HepG2 (cell line): Measurements from ENCODE around the gene MAP2K3. TPM values are rescaled to one million over a fixed set of nuclear protein-coding genes. Genes with fewer than 3 reads are reported as not detected.

Source experiments
- ARNT2 ChIP-seq: sonication (generic); formaldehyde crosslinking; IDR thresholded peaks from 2 replicates; pipeline ENCODE4 v1.8.0; 2022; ENCODE audit warnings: mild to moderate bottlenecking, low read depth, missing genetic modification reagents, moderate library complexity
- CBX2 ChIP-seq, 2 experiments: fragments of 200-600 bp in 1 of 2; sonication (generic); formaldehyde crosslinking in 1 of 2; IDR thresholded peaks; 2 replicates each; pipeline versions ENCODE4 v1.7.0 to v1.8.1; 2018 to 2022; ENCODE audit warnings: low read depth in 2 of 2, low read length in 1 of 2, mild to moderate bottlenecking in 1 of 2, missing genetic modification reagents in 1 of 2
- ELF1 ChIP-seq: sonication (generic); formaldehyde crosslinking; IDR thresholded peaks from 2 replicates; pipeline ENCODE4 v1.4.0; 2020; ENCODE audit warnings: missing genetic modification reagents
- ETV5 ChIP-seq: IDR thresholded peaks from 2 replicates; pipeline ENCODE4 v1.6.1; 2018; ENCODE audit warnings: missing biosample characterization, missing genetic modification reagents, inconsistent platforms, borderline replicate concordance
- EZH2 ChIP-seq: conservative IDR thresholded peaks from 2 replicates; pipeline ENCODE4 v1.6.1; 2012; ENCODE audit warnings: mild to moderate bottlenecking, low read depth, low read length, moderate library complexity
- FOXP1 ChIP-seq, 2 experiments: fragments of 450-650 bp in 1 of 2; IDR thresholded peaks; 2 replicates each; pipeline ENCODE4 v1.6.1; 2017 to 2018; ENCODE audit warnings: antibody characterized with exemption in 1 of 2
- KLF6 ChIP-seq: IDR thresholded peaks from 2 replicates; pipeline ENCODE4 v1.8.0; 2016; ENCODE audit warnings: missing biosample characterization, missing genetic modification reagents
- MATR3 ChIP-seq: sonication (generic); formaldehyde crosslinking; IDR thresholded peaks from 2 replicates; pipeline ENCODE4 v1.4.0; 2020; ENCODE audit warnings: missing genetic modification reagents
- MTF2 ChIP-seq: sonication (generic); formaldehyde crosslinking; IDR thresholded peaks from 2 replicates; pipeline ENCODE4 v1.5.0; 2020; ENCODE audit warnings: missing genetic modification reagents, borderline replicate concordance
- NAIF1 ChIP-seq: sonication (generic); formaldehyde crosslinking; IDR thresholded peaks from 2 replicates; pipeline ENCODE4 v1.5.0; 2020; ENCODE audit warnings: mild to moderate bottlenecking, missing genetic modification reagents, borderline replicate concordance
- PCBP1 ChIP-seq: fragments of 200-400 bp; formaldehyde crosslinking; IDR thresholded peaks from 2 replicates; pipeline ENCODE4 v1.6.1; 2017; ENCODE audit warnings: mild to moderate bottlenecking, low read depth, low read length, borderline replicate concordance
- ZNF253 ChIP-seq: sonication (generic); formaldehyde crosslinking; IDR thresholded peaks from 2 replicates; pipeline ENCODE4 v1.8.0; 2022; ENCODE audit warnings: mild to moderate bottlenecking, missing genetic modification reagents, borderline replicate concordance
- ZNF282 ChIP-seq: fragments of 450-650 bp; IDR thresholded peaks from 2 replicates; pipeline ENCODE4 v1.6.1; 2018; ENCODE audit not compliant: partially characterized antibody
- ZNF331 ChIP-seq: sonication (generic); formaldehyde crosslinking; IDR thresholded peaks from 2 replicates; pipeline ENCODE4 v1.4.0; 2020; ENCODE audit warnings: missing genetic modification reagents
- ZNF343 ChIP-seq: sonication (generic); formaldehyde crosslinking; IDR thresholded peaks from 2 replicates; pipeline ENCODE4 v1.4.0; 2020; ENCODE audit warnings: mild to moderate bottlenecking, missing genetic modification reagents
- ZSCAN12 ChIP-seq: sonication (generic); formaldehyde crosslinking; IDR thresholded peaks from 2 replicates; pipeline ENCODE4 v1.9.0; 2021; ENCODE audit warnings: mild to moderate bottlenecking, missing genetic modification reagents
- ZSCAN31 ChIP-seq: sonication (generic); formaldehyde crosslinking; IDR thresholded peaks from 2 replicates; pipeline ENCODE4 v1.5.0; 2020; ENCODE audit warnings: low read depth, mild to moderate bottlenecking, missing genetic modification reagents
- polyA plus RNA-seq, 8 experiments: library from polyadenylated mRNA; depleted of rRNA in 3 of 8; stranded (reverse) in 7 of 8; unstranded in 1 of 8; fragments of >200 nt; fragmentation: Illumina TruSeq in 4 of 8; extraction: Trizol in 4 of 8; gene quantifications; 2 replicates each; pipeline versions ENCODE4 v1.2.1 to v1.2.3, GENCODE V29; 2011 to 2016; ENCODE audit warnings: low read depth in 4 of 8, missing spikeins in 1 of 8, mixed read lengths in 1 of 8; ENCODE audit not compliant: insufficient read depth in 1 of 8
- total RNA-seq, 5 experiments: library from RNA; depleted of rRNA; stranded (reverse); fragments of >200 nt; fragmentation: Illumina TruSeq; extraction: Trizol; gene quantifications; 2 replicates each; pipeline ENCODE4 v1.2.3, GENCODE V29; 2016; ENCODE audit warnings: low read depth in 1 of 5
- TF ChIP-seq, protein P1 (sequence below): sonication (generic); formaldehyde crosslinking; conservative IDR thresholded peaks from 2 replicates; pipeline ENCODE4 v1.5.0; 2020; ENCODE audit warnings: missing genetic modification reagents
- TF ChIP-seq, protein P2 (sequence below): sonication (generic); formaldehyde crosslinking; IDR thresholded peaks from 2 replicates; pipeline ENCODE4 v1.4.0; 2020; ENCODE audit warnings: missing genetic modification reagents
- TF ChIP-seq, protein P3 (sequence below): sonication (generic); formaldehyde crosslinking; IDR thresholded peaks from 2 replicates; pipeline ENCODE4 v1.4.0; 2020; ENCODE audit warnings: missing genetic modification reagents; ENCODE audit errors: not compliant biosample characterization
- TF ChIP-seq, protein P4 (sequence below): sonication (generic); formaldehyde crosslinking; IDR thresholded peaks from 2 replicates; pipeline ENCODE4 v1.5.0; 2020; ENCODE audit warnings: missing genetic modification reagents
- TF ChIP-seq, protein P5 (sequence below): sonication (generic); formaldehyde crosslinking; IDR thresholded peaks from 2 replicates; pipeline ENCODE4 v1.5.0; 2020; ENCODE audit warnings: mild to moderate bottlenecking, missing genetic modification reagents

MAP2K3 gene
- total and polyA plus RNA-seq, 2 of the 13 experiments (the other 11 are each of a cell fraction or from before 2014, with no cell fraction given), result 20.5 to 27.4 TPM

DNA sequence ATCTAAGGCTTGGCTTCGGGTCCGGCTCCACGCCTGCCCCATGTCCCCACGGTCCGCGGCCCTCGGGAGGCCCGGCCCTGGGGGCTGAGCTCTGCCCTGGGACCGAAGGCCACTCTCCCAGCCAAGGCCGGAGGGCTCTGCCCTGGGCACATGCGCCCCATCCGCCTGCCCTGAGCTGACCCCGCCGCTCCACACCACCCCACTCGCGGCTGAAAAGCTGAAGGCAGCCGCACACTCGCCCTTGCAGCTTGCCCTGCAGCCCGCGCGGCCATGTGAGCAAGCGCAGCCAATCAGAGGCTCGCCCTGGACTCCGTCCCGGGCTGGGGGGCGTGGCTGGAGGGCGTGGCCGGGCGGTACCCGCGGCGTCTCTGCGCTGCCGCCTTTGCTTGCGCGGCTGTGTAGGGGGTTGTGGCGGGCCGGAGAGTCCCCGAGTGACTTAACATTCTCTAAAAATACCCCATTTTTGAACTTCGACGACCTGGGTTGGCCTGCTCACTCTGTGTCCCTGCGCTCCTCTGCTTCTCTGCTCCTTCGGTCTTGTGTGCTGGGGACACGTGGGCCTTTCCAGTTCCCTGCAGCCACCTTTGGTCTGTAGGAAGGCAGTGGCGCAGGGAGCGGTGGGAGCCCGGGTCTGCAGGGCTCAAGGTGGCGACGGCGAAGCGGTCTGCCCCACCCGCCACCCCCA is 8.8 kb upstream of the MAP2K3 start (continued):
- TF ChIP-seq, protein P1, sequence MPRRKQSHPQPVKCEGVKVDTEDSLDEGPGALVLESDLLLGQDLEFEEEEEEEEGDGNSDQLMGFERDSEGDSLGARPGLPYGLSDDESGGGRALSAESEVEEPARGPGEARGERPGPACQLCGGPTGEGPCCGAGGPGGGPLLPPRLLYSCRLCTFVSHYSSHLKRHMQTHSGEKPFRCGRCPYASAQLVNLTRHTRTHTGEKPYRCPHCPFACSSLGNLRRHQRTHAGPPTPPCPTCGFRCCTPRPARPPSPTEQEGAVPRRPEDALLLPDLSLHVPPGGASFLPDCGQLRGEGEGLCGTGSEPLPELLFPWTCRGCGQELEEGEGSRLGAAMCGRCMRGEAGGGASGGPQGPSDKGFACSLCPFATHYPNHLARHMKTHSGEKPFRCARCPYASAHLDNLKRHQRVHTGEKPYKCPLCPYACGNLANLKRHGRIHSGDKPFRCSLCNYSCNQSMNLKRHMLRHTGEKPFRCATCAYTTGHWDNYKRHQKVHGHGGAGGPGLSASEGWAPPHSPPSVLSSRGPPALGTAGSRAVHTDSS (CRISPR knock-in tag), result no peak
- TF ChIP-seq, protein P2, sequence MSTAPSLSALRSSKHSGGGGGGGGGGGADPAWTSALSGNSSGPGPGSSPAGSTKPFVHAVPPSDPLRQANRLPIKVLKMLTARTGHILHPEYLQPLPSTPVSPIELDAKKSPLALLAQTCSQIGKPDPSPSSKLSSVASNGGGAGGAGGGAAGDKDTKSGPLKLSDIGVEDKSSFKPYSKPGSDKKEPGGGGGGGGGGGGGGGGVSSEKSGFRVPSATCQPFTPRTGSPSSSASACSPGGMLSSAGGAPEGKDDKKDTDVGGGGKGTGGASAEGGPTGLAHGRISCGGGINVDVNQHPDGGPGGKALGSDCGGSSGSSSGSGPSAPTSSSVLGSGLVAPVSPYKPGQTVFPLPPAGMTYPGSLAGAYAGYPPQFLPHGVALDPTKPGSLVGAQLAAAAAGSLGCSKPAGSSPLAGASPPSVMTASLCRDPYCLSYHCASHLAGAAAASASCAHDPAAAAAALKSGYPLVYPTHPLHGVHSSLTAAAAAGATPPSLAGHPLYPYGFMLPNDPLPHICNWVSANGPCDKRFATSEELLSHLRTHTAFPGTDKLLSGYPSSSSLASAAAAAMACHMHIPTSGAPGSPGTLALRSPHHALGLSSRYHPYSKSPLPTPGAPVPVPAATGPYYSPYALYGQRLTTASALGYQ (CRISPR knock-in tag), result peak; percentile 83; the same call in 1 of the 2 replicates
- TF ChIP-seq, protein P3, sequence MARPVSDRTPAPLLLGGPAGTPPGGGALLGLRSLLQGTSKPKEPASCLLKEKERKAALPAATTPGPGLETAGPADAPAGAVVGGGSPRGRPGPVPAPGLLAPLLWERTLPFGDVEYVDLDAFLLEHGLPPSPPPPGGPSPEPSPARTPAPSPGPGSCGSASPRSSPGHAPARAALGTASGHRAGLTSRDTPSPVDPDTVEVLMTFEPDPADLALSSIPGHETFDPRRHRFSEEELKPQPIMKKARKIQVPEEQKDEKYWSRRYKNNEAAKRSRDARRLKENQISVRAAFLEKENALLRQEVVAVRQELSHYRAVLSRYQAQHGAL (CRISPR knock-in tag), result no peak
- TF ChIP-seq PCBP1 (no peak), ZNF343 (CRISPR knock-in tag) (0 out of 2 replicates have a peak, but pooled peaks have one; percentile 30), KLF6 (CRISPR knock-in tag) (0 out of 2 replicates have a peak, but pooled peaks have one; percentile 36), ZNF282 (no peak), ETV5 (CRISPR knock-in tag) (no peak), NAIF1 (peak; percentile 59; the same call in 1 of the 2 replicates), ZSCAN31 (CRISPR knock-in tag) (peak; percentile 77; the same call in 1 of the 2 replicates), ARNT2 (CRISPR knock-in tag) (no peak; the same call in 1 of the 2 replicates), FOXP1 (IDR thresholded peaks at IDR 0.05) (no peak), FOXP1 (CRISPR knock-in tag; IDR thresholded peaks at IDR 0.05) (no peak), ELF1 (CRISPR knock-in tag) (no peak), MATR3 (no peak), ZSCAN12 (CRISPR knock-in tag) (no peak), ZNF253 (peak; percentile 72; the same call in 1 of the 2 replicates), EZH2 (no peak), CBX2 (IDR thresholded peaks at IDR 0.05; ENCODE audit: low read depth, low read length) (no peak), CBX2 (CRISPR knock-in tag; IDR thresholded peaks at IDR 0.05; ENCODE audit: low read depth) (no peak; the same call in 1 of the 2 replicates), MTF2 (CRISPR knock-in tag) (no peak), ZNF331 (CRISPR knock-in tag) (no peak)
- TF ChIP-seq, protein P4, sequence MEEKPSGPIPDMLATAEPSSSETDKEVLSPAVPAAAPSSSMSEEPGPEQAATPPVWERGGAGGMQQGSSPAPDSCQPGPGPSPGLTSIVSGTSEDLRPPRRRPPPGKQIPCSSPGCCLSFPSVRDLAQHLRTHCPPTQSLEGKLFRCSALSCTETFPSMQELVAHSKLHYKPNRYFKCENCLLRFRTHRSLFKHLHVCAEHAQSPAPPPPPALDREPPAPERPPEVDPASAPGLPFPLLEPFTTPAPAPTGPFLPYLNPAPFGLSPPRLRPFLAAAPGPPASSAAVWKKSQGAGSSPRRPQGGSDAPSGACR (CRISPR knock-in tag), result no peak
- TF ChIP-seq, protein P5, sequence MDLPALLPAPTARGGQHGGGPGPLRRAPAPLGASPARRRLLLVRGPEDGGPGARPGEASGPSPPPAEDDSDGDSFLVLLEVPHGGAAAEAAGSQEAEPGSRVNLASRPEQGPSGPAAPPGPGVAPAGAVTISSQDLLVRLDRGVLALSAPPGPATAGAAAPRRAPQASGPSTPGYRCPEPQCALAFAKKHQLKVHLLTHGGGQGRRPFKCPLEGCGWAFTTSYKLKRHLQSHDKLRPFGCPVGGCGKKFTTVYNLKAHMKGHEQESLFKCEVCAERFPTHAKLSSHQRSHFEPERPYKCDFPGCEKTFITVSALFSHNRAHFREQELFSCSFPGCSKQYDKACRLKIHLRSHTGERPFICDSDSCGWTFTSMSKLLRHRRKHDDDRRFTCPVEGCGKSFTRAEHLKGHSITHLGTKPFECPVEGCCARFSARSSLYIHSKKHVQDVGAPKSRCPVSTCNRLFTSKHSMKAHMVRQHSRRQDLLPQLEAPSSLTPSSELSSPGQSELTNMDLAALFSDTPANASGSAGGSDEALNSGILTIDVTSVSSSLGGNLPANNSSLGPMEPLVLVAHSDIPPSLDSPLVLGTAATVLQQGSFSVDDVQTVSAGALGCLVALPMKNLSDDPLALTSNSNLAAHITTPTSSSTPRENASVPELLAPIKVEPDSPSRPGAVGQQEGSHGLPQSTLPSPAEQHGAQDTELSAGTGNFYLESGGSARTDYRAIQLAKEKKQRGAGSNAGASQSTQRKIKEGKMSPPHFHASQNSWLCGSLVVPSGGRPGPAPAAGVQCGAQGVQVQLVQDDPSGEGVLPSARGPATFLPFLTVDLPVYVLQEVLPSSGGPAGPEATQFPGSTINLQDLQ (CRISPR knock-in tag), result no peak
